Measurements from ENCODE around the gene TRIM65. TPM values are rescaled to one million over a fixed set of nuclear protein-coding genes. Genes with fewer than 3 reads are reported as not detected.
A peak's percentile ranks its signal among the peaks of the same experiment; 100 is the strongest.

Gene TRIM65
- total and polyA plus RNA-seq, 2 of the 13 experiments (the other 11 are each of a cell fraction or from before 2014, with no cell fraction given): 10.3 to 22.4 TPM

DNA sequence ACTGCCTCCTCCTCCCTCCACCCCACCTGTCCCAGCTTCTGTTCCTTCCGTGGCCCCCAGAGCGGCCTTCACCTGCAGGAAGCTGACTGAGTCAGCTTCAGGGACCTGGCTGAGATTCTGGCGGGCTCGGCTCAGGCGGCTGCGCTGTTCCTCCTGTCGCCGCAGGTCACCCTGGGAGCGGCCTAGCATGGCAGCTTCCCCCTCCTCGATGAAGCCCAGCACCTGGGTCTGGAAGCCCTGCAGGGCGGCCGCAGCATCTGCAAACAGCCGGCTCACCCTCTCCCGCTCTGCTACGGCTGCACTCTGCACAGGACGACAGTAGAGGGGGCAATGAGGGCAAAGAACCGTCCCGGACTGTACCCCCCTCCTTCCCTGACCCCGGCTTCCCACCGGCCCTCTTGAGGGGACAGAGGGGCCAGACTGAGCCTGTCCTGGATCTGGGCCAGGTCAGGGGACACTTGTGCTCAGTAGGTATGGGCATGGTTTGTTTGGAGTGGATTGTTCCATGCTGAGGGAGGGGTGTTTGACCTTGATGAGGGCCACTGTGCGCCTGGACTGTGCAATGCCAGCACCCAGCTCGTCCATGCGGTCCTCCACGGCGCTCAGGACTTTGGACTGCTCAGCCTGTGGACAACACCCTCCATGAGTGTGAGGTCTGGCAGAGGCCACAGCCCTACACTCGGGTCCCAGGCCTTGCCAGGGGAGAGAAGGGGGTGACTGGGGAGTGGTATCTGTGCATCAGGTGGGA, 20.4 kb downstream of the TRIM65 start (continued):
- TF ChIP-seq, protein P1, sequence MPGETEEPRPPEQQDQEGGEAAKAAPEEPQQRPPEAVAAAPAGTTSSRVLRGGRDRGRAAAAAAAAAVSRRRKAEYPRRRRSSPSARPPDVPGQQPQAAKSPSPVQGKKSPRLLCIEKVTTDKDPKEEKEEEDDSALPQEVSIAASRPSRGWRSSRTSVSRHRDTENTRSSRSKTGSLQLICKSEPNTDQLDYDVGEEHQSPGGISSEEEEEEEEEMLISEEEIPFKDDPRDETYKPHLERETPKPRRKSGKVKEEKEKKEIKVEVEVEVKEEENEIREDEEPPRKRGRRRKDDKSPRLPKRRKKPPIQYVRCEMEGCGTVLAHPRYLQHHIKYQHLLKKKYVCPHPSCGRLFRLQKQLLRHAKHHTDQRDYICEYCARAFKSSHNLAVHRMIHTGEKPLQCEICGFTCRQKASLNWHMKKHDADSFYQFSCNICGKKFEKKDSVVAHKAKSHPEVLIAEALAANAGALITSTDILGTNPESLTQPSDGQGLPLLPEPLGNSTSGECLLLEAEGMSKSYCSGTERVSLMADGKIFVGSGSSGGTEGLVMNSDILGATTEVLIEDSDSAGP (CRISPR knock-in tag; IDR thresholded peaks at IDR 0.05; ENCODE audit: borderline replicate concordance): peak; percentile 95
- TF ChIP-seq ZBTB38 (CRISPR knock-in tag; IDR thresholded peaks at IDR 0.05): peak; percentile 93
- peak; percentile 48; the same call in 1 of the 2 replicates for TF ChIP-seq RBAK (CRISPR knock-in tag; IDR thresholded peaks at IDR 0.05)
- peak; percentile 59; the same call in 1 of the 2 replicates for TF ChIP-seq SOX13 (IDR thresholded peaks at IDR 0.05)
- TF ChIP-seq SOX13 (CRISPR knock-in tag; conservative IDR thresholded peaks at IDR 0.05 in 1 of 2, IDR thresholded peaks at IDR 0.05 in 1 of 2): peak; percentile 42 to 92; a peak in 2 of 4 replicates
- TF ChIP-seq, protein P2, sequence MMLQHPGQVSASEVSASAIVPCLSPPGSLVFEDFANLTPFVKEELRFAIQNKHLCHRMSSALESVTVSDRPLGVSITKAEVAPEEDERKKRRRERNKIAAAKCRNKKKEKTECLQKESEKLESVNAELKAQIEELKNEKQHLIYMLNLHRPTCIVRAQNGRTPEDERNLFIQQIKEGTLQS (CRISPR knock-in tag; IDR thresholded peaks at IDR 0.05): peak; percentile 73
- no peak for TF ChIP-seq SATB2 (CRISPR knock-in tag; IDR thresholded peaks at IDR 0.05)
- TF ChIP-seq, protein P3, sequence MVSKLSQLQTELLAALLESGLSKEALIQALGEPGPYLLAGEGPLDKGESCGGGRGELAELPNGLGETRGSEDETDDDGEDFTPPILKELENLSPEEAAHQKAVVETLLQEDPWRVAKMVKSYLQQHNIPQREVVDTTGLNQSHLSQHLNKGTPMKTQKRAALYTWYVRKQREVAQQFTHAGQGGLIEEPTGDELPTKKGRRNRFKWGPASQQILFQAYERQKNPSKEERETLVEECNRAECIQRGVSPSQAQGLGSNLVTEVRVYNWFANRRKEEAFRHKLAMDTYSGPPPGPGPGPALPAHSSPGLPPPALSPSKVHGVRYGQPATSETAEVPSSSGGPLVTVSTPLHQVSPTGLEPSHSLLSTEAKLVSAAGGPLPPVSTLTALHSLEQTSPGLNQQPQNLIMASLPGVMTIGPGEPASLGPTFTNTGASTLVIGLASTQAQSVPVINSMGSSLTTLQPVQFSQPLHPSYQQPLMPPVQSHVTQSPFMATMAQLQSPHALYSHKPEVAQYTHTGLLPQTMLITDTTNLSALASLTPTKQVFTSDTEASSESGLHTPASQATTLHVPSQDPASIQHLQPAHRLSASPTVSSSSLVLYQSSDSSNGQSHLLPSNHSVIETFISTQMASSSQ (IDR thresholded peaks at IDR 0.05; ENCODE audit: low read depth): peak; percentile 68; the same call in 1 of the 2 replicates
- TF ChIP-seq, protein P3 (CRISPR knock-in tag; IDR thresholded peaks at IDR 0.05; ENCODE audit: borderline replicate concordance): peak; percentile 93
- peak; percentile 95 for TF ChIP-seq NRL (CRISPR knock-in tag; IDR thresholded peaks at IDR 0.05; ENCODE audit: borderline replicate concordance)
- TF ChIP-seq KDM5A (IDR thresholded peaks at IDR 0.05; ENCODE audit: borderline replicate concordance, low read length): no peak; the same call in 1 of the 2 replicates
- 0 out of 2 replicates have a peak, but pooled peaks have one; percentile 77 for TF ChIP-seq PAX8 (CRISPR knock-in tag; IDR thresholded peaks at IDR 0.05; ENCODE audit: borderline replicate concordance)
- TF ChIP-seq, protein P4, sequence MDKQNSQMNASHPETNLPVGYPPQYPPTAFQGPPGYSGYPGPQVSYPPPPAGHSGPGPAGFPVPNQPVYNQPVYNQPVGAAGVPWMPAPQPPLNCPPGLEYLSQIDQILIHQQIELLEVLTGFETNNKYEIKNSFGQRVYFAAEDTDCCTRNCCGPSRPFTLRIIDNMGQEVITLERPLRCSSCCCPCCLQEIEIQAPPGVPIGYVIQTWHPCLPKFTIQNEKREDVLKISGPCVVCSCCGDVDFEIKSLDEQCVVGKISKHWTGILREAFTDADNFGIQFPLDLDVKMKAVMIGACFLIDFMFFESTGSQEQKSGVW (CRISPR knock-in tag; IDR thresholded peaks at IDR 0.05; ENCODE audit: borderline replicate concordance): no peak
- peak; percentile 58 for TF ChIP-seq CBX1 (IDR thresholded peaks at IDR 0.05; ENCODE audit: low read depth)
- TF ChIP-seq NFATC3 (CRISPR knock-in tag; IDR thresholded peaks at IDR 0.05): peak; percentile 63; the same call in 1 of the 2 replicates
- no peak for TF ChIP-seq ZNF670 (CRISPR knock-in tag; IDR thresholded peaks at IDR 0.05; ENCODE audit: borderline replicate concordance)
- TF ChIP-seq ZNF251 (CRISPR knock-in tag; IDR thresholded peaks at IDR 0.05): no peak
- peak; percentile 42; the same call in 1 of the 2 replicates for TF ChIP-seq PHF20 (CRISPR knock-in tag; IDR thresholded peaks at IDR 0.05)
- no peak for TF ChIP-seq HCFC1 (IDR thresholded peaks at IDR 0.05; ENCODE audit: low read depth, low read length)
- peak; percentile 90; the same call in 1 of the 2 replicates for TF ChIP-seq ZBTB20 (CRISPR knock-in tag; IDR thresholded peaks at IDR 0.05; ENCODE audit: borderline replicate concordance, low read depth)
- peak; percentile 98; the same call in 1 of the 2 replicates for TF ChIP-seq NCOA1 (CRISPR knock-in tag; IDR thresholded peaks at IDR 0.05)
- no peak; the same call in 1 of the 2 replicates for TF ChIP-seq ZNF841 (CRISPR knock-in tag; IDR thresholded peaks at IDR 0.05; ENCODE audit: borderline replicate concordance)
- peak; percentile 96 for TF ChIP-seq ZNF431 (CRISPR knock-in tag; IDR thresholded peaks at IDR 0.05; ENCODE audit: borderline replicate concordance, low read depth)

Measured in HepG2 (cell line).